Measurements from ENCODE around the gene MRPS33.
"Not testable (repeated sequence)": the region's sequence is repeated elsewhere in the genome, so short reads cannot be mapped to it uniquely, and the experiment has no call there.

The MRPS33 gene

GRCh38 chr7:141012044-141012685 lies 2.6 kb downstream of the MRPS33 start:
- peak; percentile 40 for DNase-seq (ENCODE audit: low spot score)

- DNase-seq (ENCODE audit: low spot score) = no peak
Observed at GRCh38 chr7:141011443-141011842, 3.3 kb downstream of the MRPS33 start.

GRCh38 chr7:141003172-141004065 lies 11.3 kb downstream of the MRPS33 start:
- DNase-seq (ENCODE audit: low spot score) = no peak

- DNase-seq (ENCODE audit: low spot score) = peak; percentile 42
Observed at GRCh38 chr7:141001546-141001945, 13.2 kb downstream of the MRPS33 start.

GRCh38 chr7:141001122-141001521 lies 13.6 kb downstream of the MRPS33 start:
- DNase-seq (ENCODE audit: low spot score) = peak; percentile 14

GRCh38 chr7:140998715-140999114 lies 16.0 kb downstream of the MRPS33 start:
- DNase-seq (ENCODE audit: low spot score) = no peak

- no peak for DNase-seq (ENCODE audit: low spot score)
Observed at GRCh38 chr7:140992422-140992821, 22.3 kb downstream of the MRPS33 start.

GRCh38 chr7:140990193-140990962 lies 24.4 kb downstream of the MRPS33 start:
- no peak for DNase-seq (ENCODE audit: low spot score)

- DNase-seq (ENCODE audit: low spot score) = peak; percentile 45
Observed at GRCh38 chr7:140989068-140989467, 25.7 kb downstream of the MRPS33 start.

- no peak for DNase-seq (ENCODE audit: low spot score)
Observed at GRCh38 chr7:140983802-140984201, 30.9 kb downstream of the MRPS33 start.

GRCh38 chr7:140982508-140982907 lies 32.2 kb downstream of the MRPS33 start:
- DNase-seq (ENCODE audit: low spot score) = no peak

GRCh38 chr7:140981951-140982350 lies 32.8 kb downstream of the MRPS33 start:
- no peak for DNase-seq (ENCODE audit: low spot score)

- no peak for DNase-seq (ENCODE audit: low spot score)
Observed at GRCh38 chr7:140977741-140978140, 37.0 kb downstream of the MRPS33 start.

- peak; percentile 59 for DNase-seq (ENCODE audit: low spot score)
Observed at GRCh38 chr7:140972876-140973829, 41.6 kb downstream of the MRPS33 start.

- DNase-seq (ENCODE audit: low spot score) = no peak
Observed at GRCh38 chr7:140972344-140972743, 42.4 kb downstream of the MRPS33 start.

- DNase-seq (ENCODE audit: low spot score) = no peak
Observed at GRCh38 chr7:140967438-140967837, 47.3 kb downstream of the MRPS33 start.

GRCh38 chr7:140966561-140967233 lies 48.1 kb downstream of the MRPS33 start:
- no peak for DNase-seq (ENCODE audit: low spot score)

- no peak for DNase-seq (ENCODE audit: low spot score)
Observed at GRCh38 chr7:140961117-140961516, 53.6 kb downstream of the MRPS33 start.

- not testable (repeated sequence) for DNase-seq (ENCODE audit: low spot score)
Observed at GRCh38 chr7:140956997-140957396, 57.8 kb downstream of the MRPS33 start.
